Panc1 (cell line): Measurements from ENCODE around the gene CDH23. TPM values are rescaled to one million over a fixed set of nuclear protein-coding genes. Genes with fewer than 3 reads are reported as not detected.

Experiments used
- ATAC-seq: fragments of 200-7000 bp; cut with Tn5 transposase; 2 replicates; pipeline ENCODE4 v1.9.1; 2020; ENCODE audit warnings: mild to moderate bottlenecking, moderate library complexity
- BruUV-seq: library from RNA; stranded (reverse); fragments of 400-500 nt; replicated peaks from 2 replicates; lab custom pipeline; 2021; lab: Mats Ljungman, UMichigan
- CTCF ChIA-PET: fragments of 300-600 bp; sonication (Branson Sonifier 250); formaldehyde crosslinking; loops from one replicate; lab custom pipeline; 2022; ENCODE audit warnings: antibody characterized with exemption; lab: Charles Lee
- POLR2A ChIA-PET: fragments of 300-600 bp; sonication (Branson Sonifier 250); formaldehyde crosslinking; loops from one replicate; lab custom pipeline; 2022; ENCODE audit warnings: antibody characterized with exemption; lab: Charles Lee
- DNase-seq: peaks from one replicate; pipeline ENCODE4 v3.0.0-alpha.2; 2010; ENCODE audit warnings: low read depth, low spot score
- H3K27ac ChIP-seq: 2 replicates; pipeline ENCODE4 v1.5.1; 2011; ENCODE audit warnings: mild to moderate bottlenecking, low read length, inconsistent platforms
- H3K27me3 ChIP-seq: fragments of 200-500 bp; sonication (Bioruptor generic); 2 replicates; pipeline ENCODE4 v1.6.0; 2014; ENCODE audit warnings: low read length, inconsistent platforms; ENCODE audit not compliant: control insufficient read depth, insufficient read depth
- H3K36me3 ChIP-seq: fragments of 200-500 bp; sonication (Bioruptor generic); 2 replicates; pipeline ENCODE4 v1.5.1; 2014; ENCODE audit warnings: inconsistent platforms, mild to moderate bottlenecking, low read length, moderate library complexity; ENCODE audit not compliant: control insufficient read depth, insufficient read depth
- H3K4me1 ChIP-seq: 2 replicates; pipeline ENCODE4 v1.5.1; 2011; ENCODE audit warnings: inconsistent platforms, mild to moderate bottlenecking, low read length, moderate library complexity; ENCODE audit not compliant: control insufficient read depth, insufficient read depth
- H3K4me3 ChIP-seq, 2 experiments: 2 replicates each; pipeline ENCODE4 v1.5.1; 2011 to 2012; ENCODE audit warnings: low read depth in 2 of 2, low read length in 2 of 2, mild to moderate bottlenecking in 2 of 2, inconsistent platforms in 1 of 2, moderate library complexity in 1 of 2
- H3K9me3 ChIP-seq: fragments of 200-500 bp; sonication (Bioruptor generic); 2 replicates; pipeline ENCODE4 v1.5.1; 2014; ENCODE audit warnings: low read depth, mild to moderate bottlenecking, inconsistent platforms, low read length, moderate library complexity; ENCODE audit not compliant: control insufficient read depth, insufficient read depth
- CTCF ChIP-seq: fragments of 450-650 bp; IDR thresholded peaks from 2 replicates; pipeline ENCODE4 v1.5.1; 2017; ENCODE audit warnings: mild to moderate bottlenecking
- POLR2AphosphoS5 ChIP-seq: IDR thresholded peaks from 2 replicates; pipeline ENCODE4 v1.6.1; 2012; ENCODE audit warnings: mild to moderate bottlenecking, low read depth, low read length, moderate library complexity
- REST ChIP-seq, 2 experiments: IDR thresholded peaks; 2 replicates each; pipeline ENCODE4 v1.6.1; 2011 to 2012; ENCODE audit warnings: low read depth in 2 of 2, control low read depth in 1 of 2, low read length in 1 of 2, mild to moderate bottlenecking in 1 of 2, moderate library complexity in 1 of 2; ENCODE audit not compliant: insufficient read depth in 1 of 2
- SIN3A ChIP-seq: IDR thresholded peaks from 2 replicates; pipeline ENCODE4 v1.6.1; 2012; ENCODE audit warnings: low read depth, mild to moderate bottlenecking, low read length, moderate library complexity, borderline replicate concordance; ENCODE audit not compliant: insufficient read depth
- TCF7L2 ChIP-seq: IDR thresholded peaks from 2 replicates; pipeline ENCODE4 v1.6.1; 2011; ENCODE audit warnings: mild to moderate bottlenecking, low read depth, low read length, inconsistent platforms
- in situ Hi-C: cut with HindIII; loops from 2 replicates; pipeline ENCODE4 v1.10.0; 2016; ENCODE audit warnings: low sequenced_read_pairs, low pct_unique_long_range_greater_than_20kb
- intact Hi-C: fragments of 100-400 bp; cut with micrococcal nuclease; formaldehyde crosslinking; loops from one replicate; pipeline ENCODE4 v1.10.0; 2022; ENCODE audit not compliant: unreplicated experiment
- total RNA-seq: library from RNA; stranded (reverse); gene quantifications from one replicate; pipeline ENCODE4 v1.2.1, GENCODE V29; 2021; ENCODE audit not compliant: unreplicated experiment

The CDH23 gene
- total RNA-seq, 1 experiment from 2014 or later, result 2.7 TPM

- CTCF ChIA-PET, result no interaction called here
- no peak overlapping the region for H3K4me3 ChIP-seq
These were observed 192.0 kb downstream of the CDH23 start for GRCh38 chr10:71588685-71589084.

More at GRCh38 chr10:71588685-71589084, 192.0 kb downstream of the CDH23 start:
- no TSS peak for BruUV-seq
- intact Hi-C loops, result no loop called here
- Histone ChIP-seq H3K27me3 (peaks cover 12% of the 10 kb centered on the region), H3K4me1 (no peaks in the 10 kb centered on the region), H3K9me3 (no peaks in the 10 kb centered on the region), H3K27ac (no peak overlapping the region), H3K36me3 (no peaks in the 10 kb centered on the region)
- DNase-seq (no peak), ATAC-seq (no peak)
- TF ChIP-seq REST (IDR thresholded peaks at IDR 0.05; ENCODE audit: insufficient read depth in 1 of 2, low read depth in 2 of 2, low read length in 1 of 2), result no peak
- TF ChIP-seq TCF7L2, result no peak
- no peak for TF ChIP-seq CTCF
- TF ChIP-seq SIN3A, result no peak
- no peak for TF ChIP-seq POLR2AphosphoS5
- in situ Hi-C loops, result no loop called here
- POLR2A ChIA-PET, result no interaction called here
